ENCODE results near the gene TLE3.

TLE3 gene

DNA sequence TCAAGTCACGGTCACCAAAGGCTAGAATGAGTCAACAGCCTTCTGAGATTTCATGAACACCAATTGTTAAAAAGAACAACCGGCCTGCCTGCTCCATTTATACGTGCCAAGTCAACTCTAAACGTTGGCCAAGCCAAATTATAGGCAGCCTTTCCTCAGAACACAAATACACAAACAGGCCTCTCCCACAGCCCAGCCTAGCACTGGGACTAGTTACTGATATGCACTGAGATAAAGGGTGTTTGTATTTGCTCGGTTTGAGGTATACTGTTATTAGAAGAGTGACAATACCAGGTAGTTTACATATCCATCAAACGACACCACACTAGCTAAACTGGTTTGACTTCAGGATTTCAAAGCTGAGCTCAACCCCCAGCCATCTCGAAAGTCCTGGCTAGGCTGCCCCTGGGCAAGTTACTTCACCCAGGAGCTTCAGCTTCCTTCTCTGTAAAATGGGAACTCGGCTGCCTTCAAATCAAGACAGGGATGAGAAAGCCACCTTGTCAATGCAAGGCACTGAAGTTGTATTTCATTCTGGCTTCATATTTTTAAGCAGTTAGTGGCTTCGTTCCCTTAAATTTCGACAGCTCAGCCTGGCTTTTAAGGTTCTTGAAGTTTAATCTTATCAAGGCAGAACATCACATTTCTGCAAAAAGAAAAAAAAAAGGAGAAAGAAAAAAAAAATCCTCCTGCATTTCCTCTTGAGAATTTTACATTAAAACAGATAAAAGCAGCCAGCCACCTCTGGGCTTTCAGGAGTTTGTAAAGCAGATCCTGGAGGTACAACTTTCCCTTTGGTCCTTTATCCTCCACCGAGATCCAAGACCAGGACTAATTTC lies 4.0 kb downstream of the TLE3 start:
- TF ChIP-seq, protein P1, sequence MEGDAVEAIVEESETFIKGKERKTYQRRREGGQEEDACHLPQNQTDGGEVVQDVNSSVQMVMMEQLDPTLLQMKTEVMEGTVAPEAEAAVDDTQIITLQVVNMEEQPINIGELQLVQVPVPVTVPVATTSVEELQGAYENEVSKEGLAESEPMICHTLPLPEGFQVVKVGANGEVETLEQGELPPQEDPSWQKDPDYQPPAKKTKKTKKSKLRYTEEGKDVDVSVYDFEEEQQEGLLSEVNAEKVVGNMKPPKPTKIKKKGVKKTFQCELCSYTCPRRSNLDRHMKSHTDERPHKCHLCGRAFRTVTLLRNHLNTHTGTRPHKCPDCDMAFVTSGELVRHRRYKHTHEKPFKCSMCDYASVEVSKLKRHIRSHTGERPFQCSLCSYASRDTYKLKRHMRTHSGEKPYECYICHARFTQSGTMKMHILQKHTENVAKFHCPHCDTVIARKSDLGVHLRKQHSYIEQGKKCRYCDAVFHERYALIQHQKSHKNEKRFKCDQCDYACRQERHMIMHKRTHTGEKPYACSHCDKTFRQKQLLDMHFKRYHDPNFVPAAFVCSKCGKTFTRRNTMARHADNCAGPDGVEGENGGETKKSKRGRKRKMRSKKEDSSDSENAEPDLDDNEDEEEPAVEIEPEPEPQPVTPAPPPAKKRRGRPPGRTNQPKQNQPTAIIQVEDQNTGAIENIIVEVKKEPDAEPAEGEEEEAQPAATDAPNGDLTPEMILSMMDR (IDR thresholded peaks at IDR 0.05; ENCODE audit: insufficient read depth, missing control alignments): no peak
- no peak for DNase-seq (ENCODE audit: insufficient read length, low spot score)
- no peak for FAIRE-seq

DNA sequence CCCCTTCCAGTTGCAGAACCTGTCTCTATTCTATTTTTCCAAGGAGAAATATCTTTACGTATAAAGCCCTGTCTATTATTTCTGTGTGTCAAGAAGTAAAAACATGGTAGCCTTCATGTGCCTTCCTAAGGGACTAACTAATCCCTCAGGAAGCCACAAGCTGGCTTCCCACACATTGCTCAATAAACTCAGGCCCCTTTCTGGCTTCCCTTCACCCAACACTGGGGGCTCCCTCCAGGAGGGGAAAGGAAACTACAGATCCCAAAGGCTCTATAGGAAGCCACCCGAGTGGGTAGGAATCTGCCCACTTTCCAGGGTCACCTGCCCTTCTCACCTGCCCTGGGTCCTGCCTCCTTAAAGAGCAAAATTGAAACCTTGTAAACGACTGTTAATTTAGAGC lies 4.6 kb downstream of the TLE3 start:
- TF ChIP-seq, protein P1 (IDR thresholded peaks at IDR 0.05; ENCODE audit: insufficient read depth, missing control alignments): no peak
- FAIRE-seq (no peak), DNase-seq (ENCODE audit: insufficient read length, low spot score) (no peak)

DNA sequence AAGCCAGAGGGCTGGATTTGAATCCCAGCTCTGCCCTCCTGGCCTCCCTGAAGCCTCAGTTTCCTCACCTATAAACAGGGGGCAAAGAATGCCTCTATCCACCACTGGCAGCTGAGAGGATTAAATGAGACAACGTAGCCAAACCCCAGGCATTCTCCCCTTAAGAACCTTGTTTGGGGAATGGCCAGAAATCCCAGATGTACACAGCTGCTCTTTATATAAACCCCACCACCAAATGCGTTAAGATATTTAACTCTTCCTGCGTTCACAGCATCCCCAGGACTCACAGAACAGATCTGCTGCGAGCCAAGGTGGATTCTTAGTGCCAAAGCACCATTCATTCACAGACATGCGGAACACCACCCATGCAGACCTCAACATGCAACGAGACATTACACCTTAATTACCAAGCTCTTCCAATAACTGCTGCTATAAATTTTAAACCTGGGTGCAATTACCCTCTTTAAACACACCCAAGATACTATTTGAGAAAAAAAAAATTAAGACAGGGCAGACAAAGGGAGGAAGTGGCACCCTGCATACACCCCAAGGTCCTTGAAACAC lies 5.2 kb downstream of the TLE3 start:
- FAIRE-seq (no peak), DNase-seq (ENCODE audit: insufficient read length, low spot score) (no peak)
- TF ChIP-seq, protein P1 (IDR thresholded peaks at IDR 0.05; ENCODE audit: insufficient read depth, missing control alignments): no peak

DNA sequence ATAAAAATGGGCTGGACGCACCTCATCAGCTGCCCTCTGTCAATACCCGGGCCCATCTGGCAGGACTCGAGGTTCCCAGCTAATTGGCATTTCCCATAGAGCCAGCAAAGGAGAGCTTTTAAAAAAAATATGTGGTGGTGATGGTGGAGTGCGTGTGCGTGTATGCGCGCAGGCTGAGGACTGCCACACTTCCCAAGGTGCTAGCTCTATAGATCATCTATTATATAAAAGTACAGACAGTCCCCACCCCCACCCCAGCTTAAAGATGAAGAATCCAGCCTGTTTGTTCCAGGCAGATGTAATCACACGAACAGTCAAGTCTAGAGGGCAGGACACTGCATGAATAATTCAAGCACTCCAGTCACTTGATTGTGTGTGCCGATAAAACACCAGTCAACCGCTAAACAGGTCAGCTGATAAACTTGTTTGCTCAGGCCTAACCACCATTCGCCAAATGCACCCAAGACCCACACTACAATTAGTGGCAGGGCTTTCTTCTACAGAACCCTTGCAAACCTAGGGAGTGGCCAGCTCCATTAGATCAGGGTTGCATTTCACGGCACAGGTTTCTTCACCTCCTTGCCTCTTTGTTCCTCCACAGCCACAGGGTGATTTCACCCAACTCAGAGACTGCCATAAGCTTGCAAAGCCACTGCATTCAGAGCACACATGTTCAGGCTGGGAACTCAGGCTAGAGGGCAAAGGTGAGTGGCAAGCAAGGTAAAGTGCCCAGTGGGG lies 5.8 kb downstream of the TLE3 start:
- DNase-seq (ENCODE audit: insufficient read length, low spot score): no peak
- no peak for FAIRE-seq
- TF ChIP-seq, protein P1 (IDR thresholded peaks at IDR 0.05; ENCODE audit: insufficient read depth, missing control alignments): no peak

DNA sequence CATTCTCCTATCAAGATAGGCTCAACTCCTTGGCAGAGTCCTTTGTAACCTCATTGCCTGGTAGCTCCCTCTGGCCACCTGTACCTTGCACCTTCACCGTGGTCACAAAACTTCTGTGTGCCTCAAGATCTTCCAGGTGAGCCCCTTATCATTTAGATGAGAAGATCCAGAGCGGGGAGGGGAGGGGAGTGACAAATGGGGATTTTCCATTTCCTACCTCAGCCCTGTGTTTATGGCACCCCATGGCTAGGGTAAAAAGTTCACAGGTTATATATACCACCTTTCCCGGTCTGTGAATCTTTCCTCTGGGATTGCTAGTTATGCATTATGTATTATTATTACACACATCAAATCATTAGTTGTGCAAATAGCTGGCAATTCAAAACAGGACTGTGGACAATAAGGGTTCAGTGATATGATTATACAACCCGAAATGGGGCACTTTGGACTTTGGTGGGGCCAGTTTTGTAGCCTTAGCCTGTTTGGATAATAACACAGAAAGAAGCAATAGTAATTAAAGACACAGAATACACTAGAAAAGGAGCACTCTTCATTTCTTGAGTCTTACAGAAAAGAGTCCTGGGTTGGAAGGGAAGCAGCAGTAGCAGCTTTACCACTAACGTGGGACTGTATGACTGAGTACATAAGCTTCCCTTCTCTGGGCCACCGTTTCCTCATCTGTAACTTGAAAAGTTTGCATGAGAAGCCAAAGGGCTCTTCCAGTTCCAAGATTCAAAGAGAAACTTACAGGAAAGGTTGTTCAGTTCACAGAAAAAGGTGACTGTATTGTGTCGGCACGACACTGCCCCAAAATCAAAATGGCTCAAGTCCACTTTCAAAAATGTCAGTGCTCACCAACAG lies 7.1 kb downstream of the TLE3 start:
- DNase-seq (ENCODE audit: insufficient read length, low spot score) (no peak), FAIRE-seq (no peak)
- TF ChIP-seq, protein P1 (IDR thresholded peaks at IDR 0.05; ENCODE audit: insufficient read depth, missing control alignments): no peak

DNA sequence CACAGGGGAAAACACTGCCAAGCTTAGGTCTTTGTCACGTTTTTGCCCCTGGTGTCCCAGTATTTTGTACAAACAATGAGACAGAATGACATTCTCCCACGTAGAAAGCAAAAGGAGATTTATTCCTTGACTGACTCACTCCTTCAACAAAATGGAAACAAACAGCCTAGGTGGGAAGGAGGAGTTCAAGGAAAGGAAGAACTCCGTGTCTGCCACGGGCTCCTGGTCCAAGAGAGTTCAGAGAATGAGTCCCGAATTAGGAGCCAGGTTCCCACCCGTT lies 8.1 kb downstream of the TLE3 start:
- no peak for FAIRE-seq
- DNase-seq (ENCODE audit: insufficient read length, low spot score): no peak
- TF ChIP-seq, protein P1 (IDR thresholded peaks at IDR 0.05; ENCODE audit: insufficient read depth, missing control alignments): no peak
